ENCODE measurements around the gene PDE7B. TPM values are rescaled to one million over a fixed set of nuclear protein-coding genes. Genes with fewer than 3 reads are reported as not detected.

Gene PDE7B
- total RNA-seq, 1 donor from 2014 or later: 1.0 TPM

DNA sequence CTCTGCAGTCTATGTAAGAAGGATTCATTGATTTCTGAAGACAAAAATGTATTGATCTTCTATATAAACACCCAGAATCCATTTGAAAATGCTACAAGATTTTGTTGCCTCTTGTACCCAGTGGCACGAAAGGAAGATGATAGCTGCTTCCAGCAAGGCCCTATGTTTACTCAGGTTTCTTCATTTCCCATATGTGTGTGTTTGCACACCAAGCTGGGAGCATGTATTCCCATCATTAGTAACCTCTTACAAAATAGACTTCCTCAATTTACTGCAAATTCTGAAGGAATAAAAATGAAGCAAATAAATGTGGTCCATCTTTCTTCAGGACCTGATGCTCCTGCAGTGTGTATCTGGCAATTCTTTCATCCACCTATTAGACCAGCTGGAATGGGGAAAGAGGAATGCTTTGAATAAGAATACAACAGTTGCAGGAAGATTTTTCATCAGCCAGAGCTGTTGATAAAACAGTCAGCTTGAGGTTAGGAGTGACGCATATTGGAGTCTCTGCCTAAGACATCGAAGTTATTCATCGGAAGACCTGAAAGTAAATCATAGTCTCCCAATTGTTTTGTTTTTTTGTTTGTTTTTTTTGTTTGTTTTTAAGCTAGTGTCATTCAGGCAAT lies 132.3 kb downstream of the PDE7B start:
- DNase-seq (ENCODE audit: low read depth): no peak

DNA sequence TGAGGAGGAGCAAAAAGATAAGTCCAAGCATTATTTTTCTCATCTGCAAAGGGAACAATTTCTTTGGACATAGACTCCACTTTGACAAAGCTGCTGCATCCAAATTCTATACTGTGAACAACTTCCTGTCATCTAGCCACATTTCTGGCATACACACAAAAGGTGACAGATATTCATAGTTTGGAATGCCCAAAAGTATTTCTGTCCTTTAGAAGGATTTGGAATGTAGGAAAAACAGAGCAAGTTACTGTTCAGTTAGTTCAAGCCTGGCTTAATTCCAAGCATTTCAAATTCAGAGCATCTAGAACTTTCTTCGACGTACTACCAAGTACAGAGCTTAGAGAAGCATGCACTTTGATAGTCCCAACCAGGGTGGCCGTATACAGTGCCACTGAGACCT lies 134.0 kb downstream of the PDE7B start:
- DNase-seq (ENCODE audit: low read depth): no peak

DNA sequence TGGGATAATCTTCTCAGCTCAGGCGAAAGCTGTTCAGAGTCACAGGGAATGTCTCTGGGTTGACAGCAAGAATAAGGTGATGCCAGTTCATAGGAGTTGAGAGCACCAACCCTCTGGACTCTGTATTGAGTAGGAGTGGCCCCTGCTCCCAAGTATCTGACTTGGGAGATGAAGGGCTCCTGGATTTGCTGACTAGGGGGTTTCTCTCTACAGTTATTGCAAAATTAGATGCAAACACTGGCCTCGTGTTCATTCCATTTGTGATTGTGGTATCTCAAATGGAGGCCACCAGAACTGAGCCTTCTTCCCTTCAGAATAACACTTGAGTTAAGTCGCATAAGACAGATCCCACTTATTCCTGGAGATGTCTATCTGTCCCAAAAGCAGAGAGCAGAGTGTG lies 135.7 kb downstream of the PDE7B start:
- DNase-seq (ENCODE audit: low read depth): no peak

DNA sequence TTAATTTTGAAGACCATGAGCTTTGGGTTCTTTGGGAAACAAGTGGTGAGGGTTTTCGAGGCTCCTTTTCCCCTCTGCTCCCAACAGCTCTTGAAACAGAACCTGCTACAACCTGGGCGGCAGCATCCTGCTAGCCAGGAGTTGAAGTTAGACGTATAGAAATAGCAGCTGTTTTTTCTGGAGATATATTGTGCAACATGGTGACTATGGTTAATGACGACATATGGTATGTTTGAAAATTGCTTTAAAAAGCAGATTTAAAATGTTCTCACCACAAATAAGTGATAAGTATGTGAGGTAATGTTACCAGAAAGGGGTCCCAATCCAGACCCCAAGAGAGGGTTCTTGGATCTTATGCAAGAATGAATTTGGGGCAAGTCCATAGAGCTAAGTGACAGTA lies 138.9 kb downstream of the PDE7B start:
- DNase-seq (ENCODE audit: low read depth): no peak

DNA sequence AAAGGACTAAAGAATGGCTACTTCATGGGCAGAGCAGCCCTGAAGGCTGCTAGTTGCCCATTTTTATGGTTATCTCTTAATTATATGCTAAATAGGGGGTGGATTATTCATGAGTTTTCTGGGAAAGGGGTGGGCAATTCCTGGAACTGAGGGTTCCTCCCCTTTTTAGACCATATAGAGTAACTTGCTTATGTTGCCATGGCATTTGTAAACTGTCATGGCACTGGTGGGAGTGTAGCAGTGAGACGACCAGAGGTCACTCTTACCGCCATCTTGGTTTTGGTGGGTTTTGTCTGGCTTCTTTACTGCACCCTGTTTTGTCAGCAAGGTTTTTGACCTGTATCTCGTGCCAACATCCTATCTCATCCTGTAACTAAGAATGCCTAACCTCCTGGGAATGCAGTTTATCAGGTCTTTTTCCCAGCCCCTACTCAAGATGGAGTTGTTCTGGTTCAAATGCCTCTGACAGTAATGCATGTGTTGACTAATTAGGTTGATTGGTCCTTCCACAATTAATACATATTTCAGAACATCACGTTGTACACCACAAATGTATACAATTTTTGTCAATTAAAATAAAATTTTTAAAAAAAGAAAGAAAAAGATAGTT lies 139.5 kb downstream of the PDE7B start:
- DNase-seq (ENCODE audit: low read depth): no peak

DNA sequence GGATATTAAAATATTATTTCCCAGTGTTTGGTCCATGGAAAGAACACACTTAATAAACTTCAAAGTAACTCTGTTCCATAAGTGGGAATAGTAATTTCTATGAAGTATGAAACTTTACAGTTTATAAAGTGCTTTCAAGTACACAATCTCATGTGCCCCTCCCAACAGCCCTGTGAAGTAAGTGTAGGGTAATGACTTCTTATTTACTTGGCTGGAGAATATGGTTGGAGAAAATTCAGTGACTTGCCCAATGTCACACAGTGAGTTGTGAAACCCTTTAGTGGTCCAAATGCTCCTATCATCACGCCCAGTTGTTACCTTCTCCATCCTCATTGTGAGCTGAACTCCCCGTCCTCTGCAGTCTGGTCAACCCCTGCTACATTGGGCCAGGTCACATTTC lies 141.2 kb downstream of the PDE7B start:
- DNase-seq (ENCODE audit: low read depth): no peak

DNA sequence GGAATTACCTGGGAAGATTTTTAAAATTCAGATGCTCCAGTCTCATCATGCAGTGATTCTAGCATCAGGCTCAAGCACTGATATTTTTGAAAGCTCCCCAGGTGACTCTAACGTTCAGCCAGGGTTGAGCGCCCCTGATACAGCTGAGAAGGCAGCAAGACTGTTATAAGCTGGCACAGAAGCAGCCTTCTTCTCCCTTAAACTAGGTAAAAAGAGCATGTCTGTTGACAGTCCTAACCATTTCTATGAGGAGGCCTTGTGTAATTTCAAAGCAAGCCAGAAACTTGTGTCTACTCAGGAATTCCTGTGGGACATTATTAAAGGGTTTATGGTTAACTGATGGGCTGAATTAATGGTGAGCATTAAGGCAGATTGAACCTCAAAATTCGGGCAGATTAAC lies 141.9 kb downstream of the PDE7B start:
- DNase-seq (ENCODE audit: low read depth): no peak

DNA sequence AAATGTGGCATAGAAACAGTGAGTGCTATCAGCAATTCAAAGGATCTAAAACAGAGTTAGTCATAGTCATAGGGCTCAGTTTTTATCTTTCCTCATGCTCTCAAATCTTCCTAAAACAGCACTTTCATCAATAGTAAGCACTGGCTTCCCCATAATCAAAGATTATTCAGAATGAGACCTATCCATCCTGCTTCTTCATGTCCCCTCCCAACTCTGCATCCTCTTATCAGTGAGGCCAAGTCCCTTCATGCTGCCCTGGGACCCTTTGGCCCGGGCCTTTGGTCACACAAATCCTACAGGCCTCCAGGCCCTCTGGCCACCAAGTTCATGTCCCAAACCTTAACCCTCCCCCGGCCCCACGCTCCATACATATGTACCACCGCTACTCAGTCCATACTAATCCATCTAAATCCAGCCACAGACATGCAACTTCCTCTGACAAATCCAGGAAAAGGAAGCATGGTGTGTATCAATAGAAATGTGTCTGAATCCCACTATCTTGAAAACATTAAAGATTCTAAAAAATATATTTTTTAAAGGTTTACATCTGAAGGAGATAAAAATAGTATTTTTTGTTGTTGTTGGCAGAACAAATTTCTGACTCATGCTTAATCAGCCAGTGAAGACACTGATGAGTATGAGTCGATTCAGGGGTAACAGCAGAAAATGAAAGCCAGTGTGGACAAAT lies 143.5 kb downstream of the PDE7B start:
- no peak for DNase-seq (ENCODE audit: low read depth)

DNA sequence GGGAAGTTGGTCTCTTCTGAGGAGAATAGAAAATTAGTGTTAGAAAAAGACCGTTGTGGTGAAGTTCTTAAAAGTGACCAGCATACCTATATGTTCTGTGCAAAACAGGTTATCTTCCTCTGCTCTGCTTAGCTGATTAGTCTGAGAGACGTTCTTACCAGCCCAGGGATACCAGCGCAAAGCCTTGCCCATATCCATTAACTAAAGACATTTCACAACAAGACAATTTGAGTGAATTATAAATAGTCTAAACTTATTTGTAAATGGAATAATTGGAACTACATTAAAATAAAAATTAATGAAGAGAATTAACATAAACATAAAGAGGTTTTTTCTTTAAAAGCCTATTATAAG lies 144.0 kb downstream of the PDE7B start:
- DNase-seq (ENCODE audit: low read depth): no peak

DNA sequence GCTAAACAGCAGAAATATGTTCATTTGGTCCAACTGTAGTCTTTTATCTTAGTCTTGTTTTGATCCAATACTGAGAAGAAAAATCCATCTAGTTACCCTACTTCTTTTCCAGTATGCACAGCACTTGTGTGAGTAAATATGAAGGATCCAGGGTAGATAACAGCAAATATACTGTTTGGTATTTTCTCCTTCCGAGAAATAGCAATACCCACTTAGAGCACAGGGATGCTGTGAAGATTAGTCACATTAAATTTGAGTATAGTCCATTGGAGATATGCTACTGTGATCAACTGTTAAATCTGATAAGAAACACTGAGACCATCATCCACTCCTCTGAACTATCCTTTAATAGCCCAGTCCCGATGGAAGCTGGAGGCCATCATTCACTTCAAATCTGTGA lies 145.2 kb downstream of the PDE7B start:
- DNase-seq (ENCODE audit: low read depth): no peak

DNA sequence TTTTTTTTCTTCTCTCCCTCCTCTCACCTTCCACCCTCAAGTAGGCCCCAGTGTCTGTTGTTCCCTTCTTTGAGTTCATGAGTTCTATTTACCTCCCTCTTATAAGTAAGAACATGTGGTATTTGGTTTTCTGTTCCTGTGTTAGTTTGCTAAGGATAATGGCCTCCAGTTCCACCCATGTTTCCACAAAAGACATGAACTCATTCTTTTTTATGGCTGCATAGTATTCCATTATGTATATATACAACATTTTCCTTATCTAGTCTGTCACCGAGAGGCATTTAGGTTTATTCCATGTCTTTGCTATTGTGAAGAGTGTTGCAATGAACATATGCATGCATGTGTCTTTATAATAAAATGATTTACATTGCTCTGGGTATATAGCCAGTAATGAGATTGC lies 147.9 kb downstream of the PDE7B start:
- no peak for DNase-seq (ENCODE audit: low read depth)

DNA sequence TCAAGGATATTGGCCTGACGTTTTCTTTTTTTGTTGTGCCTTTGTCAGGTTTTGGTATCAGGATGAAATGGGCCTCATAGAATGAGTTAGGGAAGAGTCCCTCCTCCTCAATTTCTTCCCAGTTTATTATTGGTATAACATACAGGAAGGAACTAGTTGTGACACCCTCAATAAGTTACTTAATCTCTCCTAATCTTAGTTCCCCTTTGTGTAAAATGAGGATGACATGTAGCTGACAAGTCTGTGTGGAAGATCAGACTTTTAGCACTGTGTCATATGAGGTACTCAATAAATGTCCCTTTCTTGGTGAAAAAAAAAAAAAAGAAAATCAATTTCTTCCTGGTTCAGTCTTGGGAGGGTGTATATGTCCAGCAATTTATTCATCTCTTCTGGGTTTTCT lies 155.8 kb downstream of the PDE7B start:
- no peak for DNase-seq (ENCODE audit: low read depth)

DNA sequence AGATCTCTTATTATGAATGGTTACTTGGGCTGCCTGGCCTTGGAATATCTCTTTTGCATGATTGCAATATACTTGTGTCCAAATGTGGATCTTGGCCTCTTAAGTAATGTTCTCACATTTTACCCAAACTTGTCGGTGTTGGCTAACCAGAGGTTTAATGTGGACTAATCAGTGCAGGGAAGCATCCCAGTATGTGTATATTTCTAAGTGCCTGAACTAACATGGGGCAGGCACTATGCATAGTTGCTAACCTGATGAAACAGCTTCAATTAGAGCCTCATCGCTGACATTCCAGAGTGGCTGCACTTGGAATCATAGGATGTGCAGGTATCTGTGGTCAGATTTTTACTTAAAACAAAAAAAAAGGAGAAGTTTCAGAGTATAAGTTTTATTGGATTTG lies 160.0 kb downstream of the PDE7B start:
- DNase-seq (ENCODE audit: low read depth): no peak

DNA sequence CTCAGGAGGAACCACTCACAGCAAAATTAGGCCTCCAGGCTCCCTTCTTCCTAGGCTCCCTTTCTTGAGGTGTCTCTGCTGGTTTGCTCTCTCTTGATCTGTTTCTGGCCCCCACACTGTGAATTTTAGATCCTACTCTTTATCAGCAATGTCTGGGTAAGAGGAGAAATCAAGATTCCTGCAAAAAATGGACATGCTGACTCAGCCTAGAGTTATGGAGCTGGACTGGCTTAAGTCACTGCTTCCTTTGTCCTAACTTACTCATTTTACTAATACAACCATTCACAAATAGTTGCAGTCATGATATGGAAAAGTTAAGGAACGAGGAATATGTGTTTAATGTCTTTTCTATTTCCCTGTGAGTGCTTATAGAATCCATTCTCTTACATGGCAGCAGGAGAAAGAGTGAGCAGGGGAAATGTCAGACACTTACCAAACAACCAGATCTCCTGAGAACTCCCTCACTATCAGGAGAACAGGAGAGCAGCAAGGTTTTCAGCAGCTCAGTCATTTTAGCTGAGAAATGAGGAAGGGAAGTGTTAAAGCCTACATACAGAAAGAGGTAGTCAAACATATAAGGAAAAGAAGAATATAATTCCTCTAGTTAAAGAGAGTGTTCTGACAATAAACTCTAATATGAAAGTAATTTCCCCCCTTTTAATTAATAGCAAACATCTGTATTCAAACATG lies 160.8 kb downstream of the PDE7B start:
- no peak for DNase-seq (ENCODE audit: low read depth)

DNA sequence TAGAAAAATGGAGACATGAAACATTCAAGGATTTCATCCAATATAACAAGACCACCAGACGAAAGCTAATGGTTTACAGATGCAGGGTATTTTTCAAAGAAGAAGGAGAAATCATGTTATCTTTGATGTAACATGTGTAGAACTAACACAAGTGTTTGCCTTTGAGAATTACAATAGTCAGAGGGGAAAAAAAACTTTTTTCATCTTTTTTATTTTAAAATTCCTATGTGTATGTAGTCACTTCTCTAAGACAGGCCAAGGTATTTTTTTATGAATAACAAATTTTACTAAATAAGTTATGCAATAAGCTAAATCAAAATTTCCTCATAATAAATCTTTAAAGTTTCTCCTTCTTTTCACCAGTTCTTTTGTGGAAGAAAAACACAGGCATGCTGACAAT lies 161.4 kb downstream of the PDE7B start:
- DNase-seq (ENCODE audit: low read depth): no peak

DNA sequence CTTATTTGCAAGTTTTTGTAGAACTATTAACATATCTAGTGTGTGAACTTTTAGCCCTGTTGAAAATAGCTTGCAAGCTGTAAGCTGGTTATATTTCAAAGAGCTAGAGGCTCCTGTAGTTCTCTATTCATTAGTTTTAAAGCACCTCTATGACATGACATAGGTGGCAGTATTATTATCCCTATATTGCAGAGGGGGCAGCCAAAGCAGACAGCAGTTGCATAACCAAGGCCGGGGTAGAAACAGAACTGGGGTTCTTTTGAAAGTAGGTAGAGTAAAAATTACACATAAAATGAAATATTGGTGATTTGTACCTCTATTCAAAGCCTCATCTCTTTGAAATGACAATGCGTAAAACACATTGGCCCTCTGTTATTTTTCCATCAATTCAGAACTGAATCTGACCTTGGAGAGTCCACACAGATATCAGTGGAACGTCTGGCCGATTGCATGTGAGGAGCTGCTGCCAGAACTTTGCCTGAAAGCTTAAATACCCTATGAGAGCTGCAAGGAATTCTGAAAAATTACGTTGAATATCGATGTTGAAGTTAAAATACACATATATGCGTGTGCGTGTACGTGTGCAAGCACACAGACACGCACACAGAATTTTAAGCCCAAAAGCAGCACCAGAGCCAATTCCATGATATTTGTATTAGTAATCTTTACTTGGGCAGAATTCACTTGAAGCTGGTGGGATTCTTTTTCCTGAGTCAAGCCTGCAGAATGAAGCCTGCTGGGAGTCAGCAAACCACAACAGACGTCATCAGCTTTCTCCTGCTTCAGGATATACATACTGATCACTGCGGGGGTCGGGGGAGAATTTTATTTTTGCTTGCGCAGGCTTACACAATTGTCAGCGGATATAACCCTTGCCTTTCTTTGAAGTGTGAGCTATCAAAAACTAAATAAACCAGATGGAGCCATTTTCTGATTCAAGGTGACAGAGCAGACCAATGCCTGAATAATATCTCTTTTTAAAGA lies 163.2 kb downstream of the PDE7B start:
- peak; percentile 62 for DNase-seq (ENCODE audit: low read depth)

DNA sequence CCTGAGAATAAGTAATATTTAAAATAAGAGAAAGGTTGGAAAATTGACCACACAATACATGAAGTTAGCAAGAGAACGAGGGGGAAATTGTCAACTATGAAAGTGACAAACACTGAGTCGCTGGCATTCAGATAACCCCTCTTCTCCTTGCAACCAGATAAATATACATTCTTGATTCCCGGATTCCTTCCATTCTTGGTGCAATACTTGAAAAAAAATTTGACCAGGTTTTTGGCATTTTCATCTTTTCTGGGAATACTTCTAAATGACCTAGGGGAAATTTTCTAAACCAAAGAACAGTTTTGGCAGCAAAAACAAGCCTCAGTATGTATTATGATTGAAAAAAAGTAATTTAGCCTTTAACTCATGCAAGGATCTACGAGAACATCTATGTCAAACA lies 164.0 kb downstream of the PDE7B start:
- no peak for DNase-seq (ENCODE audit: low read depth)

DNA sequence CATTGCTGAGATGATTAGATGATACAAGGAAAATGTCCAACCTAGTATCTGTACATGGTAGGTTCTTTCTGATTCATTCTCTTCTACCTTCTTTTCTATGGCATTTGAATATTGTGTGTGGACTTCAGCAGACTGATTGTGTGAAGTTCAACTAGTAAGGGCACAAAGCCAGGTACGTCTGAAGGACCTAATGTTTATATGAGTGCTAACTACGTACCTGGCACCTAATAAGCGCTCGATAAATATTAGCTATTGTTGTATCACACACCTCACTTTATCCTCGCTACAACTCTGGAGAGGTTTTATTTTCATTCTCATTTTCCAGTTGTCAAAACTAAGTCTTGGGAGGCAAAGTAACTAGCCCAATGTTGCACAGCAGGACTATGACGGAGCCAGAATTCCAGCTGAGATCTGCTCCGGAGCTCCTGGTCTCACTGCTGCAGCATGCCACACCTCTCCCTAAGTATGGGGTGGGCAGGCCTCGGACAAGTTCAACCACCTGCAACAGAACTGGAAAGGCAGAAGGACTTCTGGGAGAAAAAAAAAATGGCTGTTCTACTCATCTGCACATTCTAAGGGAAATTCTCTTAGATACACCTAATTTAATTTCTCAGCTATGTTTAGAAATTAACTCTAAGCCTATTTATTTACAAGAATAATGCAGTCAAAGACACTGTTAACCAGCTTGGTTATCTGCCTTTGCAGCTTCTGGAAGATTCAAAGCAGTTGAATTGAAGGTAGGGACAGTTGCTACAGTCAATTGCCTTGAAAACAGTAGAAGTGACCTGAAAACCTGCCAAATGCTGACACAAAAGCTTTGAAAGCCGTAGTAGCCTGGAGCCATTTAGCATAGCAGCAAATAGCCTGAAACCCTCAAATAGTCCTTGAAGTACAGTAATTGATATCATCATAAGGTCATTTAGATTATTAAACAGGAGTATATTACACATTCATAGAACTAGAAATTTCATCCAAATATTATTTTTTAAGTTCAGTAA lies 165.0 kb downstream of the PDE7B start:
- no peak for DNase-seq (ENCODE audit: low read depth)

DNA sequence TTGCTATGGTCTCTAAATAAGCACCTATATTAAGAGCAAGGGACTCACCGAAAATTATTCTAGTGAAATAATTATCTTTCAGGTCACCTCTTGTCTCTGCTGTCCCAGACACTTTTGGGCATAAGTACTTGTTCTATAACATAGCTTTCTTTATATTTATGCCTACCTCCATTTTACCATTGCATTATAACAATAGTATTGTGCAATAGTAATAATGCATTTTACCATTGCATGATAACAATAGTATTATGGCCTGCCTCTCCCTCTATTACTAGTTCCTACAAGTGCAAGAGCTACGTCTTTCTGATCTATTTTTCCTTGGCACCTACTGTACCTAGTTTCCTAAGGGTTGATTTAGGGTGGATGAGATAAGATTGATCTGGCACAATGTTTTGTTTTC lies 169.2 kb downstream of the PDE7B start:
- DNase-seq (ENCODE audit: low read depth): no peak
